SU-DHL-6 (cell line): Measurements from ENCODE around the gene PKIB.

Source experiments
- H2AFZ ChIP-seq: fragments of 200-600 bp; sonication (generic); 2 replicates; pipeline ENCODE4 v1.6.1; 2014; ENCODE audit warnings: low read depth, mild to moderate bottlenecking, moderate library complexity, mixed read lengths, antibody characterized with exemption, low read length; ENCODE audit not compliant: severe bottlenecking
- H3F3A ChIP-seq: fragments of 200-600 bp; shearing (Covaris generic); 2 replicates; pipeline ENCODE4 v1.6.0; 2016; ENCODE audit warnings: antibody characterized with exemption, mild to moderate bottlenecking; ENCODE audit not compliant: insufficient read depth
- H3K27ac ChIP-seq: fragments of 200-600 bp; sonication (generic); 2 replicates; pipeline ENCODE4 v1.5.1; 2016; ENCODE audit warnings: low read depth, mild to moderate bottlenecking, low read length, moderate library complexity, mixed read lengths
- H3K27me3 ChIP-seq: fragments of 200-600 bp; sonication (generic), shearing (Covaris generic); 2 replicates; pipeline ENCODE4 v1.6.0; 2014; ENCODE audit warnings: mild to moderate bottlenecking, low read length
- H3K36me3 ChIP-seq: fragments of 200-600 bp; sonication (generic); 2 replicates; pipeline ENCODE4 v1.6.1; 2014; ENCODE audit warnings: mild to moderate bottlenecking, low read length, mixed read lengths
- H3K4me2 ChIP-seq: fragments of 300-600, 200-600 bp; shearing (Covaris generic), sonication (generic); 2 replicates; pipeline ENCODE4 v1.6.0; 2014; ENCODE audit warnings: low read length, low read depth, mild to moderate bottlenecking; ENCODE audit not compliant: poor library complexity, severe bottlenecking
- H3K4me3 ChIP-seq: fragments of 200-600 bp; sonication (generic); 2 replicates; pipeline ENCODE4 v1.5.1; 2014; ENCODE audit warnings: antibody characterized with exemption, low read length, mild to moderate bottlenecking, mixed read lengths; ENCODE audit not compliant: insufficient read depth, poor library complexity, severe bottlenecking
- H3K79me2 ChIP-seq: fragments of 200-600 bp; sonication (generic); 2 replicates; pipeline ENCODE4 v1.6.1; 2014; ENCODE audit warnings: mild to moderate bottlenecking, low read length, moderate library complexity; ENCODE audit not compliant: insufficient read depth
- H3K9ac ChIP-seq: fragments of 200-600 bp; sonication (generic); 2 replicates; pipeline ENCODE4 v1.7.0; 2014; ENCODE audit warnings: mild to moderate bottlenecking, low read length
- H3K9me2 ChIP-seq: fragments of 200-600 bp; sonication (generic); replicated peaks from 2 replicates; pipeline ENCODE4 v1.6.1; 2014; ENCODE audit warnings: low read length; ENCODE audit not compliant: insufficient read depth
- H3K9me3 ChIP-seq: fragments of 200-600 bp; sonication (generic); 2 replicates; pipeline ENCODE4 v1.6.1; 2014; ENCODE audit warnings: low read length, mixed read lengths; ENCODE audit not compliant: insufficient read depth
- H4K20me1 ChIP-seq: fragments of 200-600 bp; sonication (generic); 2 replicates; pipeline ENCODE4 v1.6.1; 2014; ENCODE audit warnings: low read depth, mild to moderate bottlenecking, antibody characterized with exemption, low read length, moderate library complexity, mixed read lengths
- CTCF ChIP-seq: fragments of 200-600 bp; sonication (generic); IDR thresholded peaks from one replicate; pipeline ENCODE4 v1.5.1; 2017; ENCODE audit warnings: antibody characterized with exemption, mild to moderate bottlenecking, low read length, moderate library complexity; ENCODE audit not compliant: insufficient read depth, poor library complexity, severe bottlenecking
- EZH2phosphoT487 ChIP-seq: fragments of 200-600 bp; sonication (generic), shearing (Covaris generic); conservative IDR thresholded peaks from 2 replicates; pipeline ENCODE4 v1.6.1; 2018; ENCODE audit warnings: mild to moderate bottlenecking, antibody characterized with exemption, low read length, moderate library complexity, mixed read lengths

The PKIB gene

GRCh38 chr6:122609881-122610689 lies at the start of gene PKIB:
TSS of gene PKIB (plus strand) at chr6:122610405. CDS start at chr6:122717795, 107,390 bp downstream.
- Histone ChIP-seq H2AFZ (no peak within 1 kb of the TSS), H3F3A (no peaks in the 10 kb centered on the region), H3K4me3 (no peak within 1 kb of the TSS), H3K9me3 (no peaks in the 10 kb centered on the region), H3K36me3 (no peaks in the 10 kb centered on the region), H3K27ac (no peak within 1 kb of the TSS), H3K79me2 (no peaks in the 10 kb centered on the region), H3K27me3 (no peaks in the 10 kb centered on the region), H3K4me2 (peak within 1 kb of the TSS; percentile 3), H4K20me1 (no peaks in the 10 kb centered on the region), H3K9me2 (no peaks in the 10 kb centered on the region), H3K9ac (no peak within 1 kb of the TSS)
- no peak for TF ChIP-seq CTCF
- no peak for TF ChIP-seq EZH2phosphoT487

- H3K9ac ChIP-seq: no peak overlapping the region
- no peak overlapping the region for H3K4me2 ChIP-seq
- no peak overlapping the region for H3K27ac ChIP-seq
- no peaks in the 10 kb centered on the region for H3K9me3 ChIP-seq
- no peaks in the 10 kb centered on the region for H3K79me2 ChIP-seq
- H3K36me3 ChIP-seq: no peaks in the 10 kb centered on the region
- H3K27me3 ChIP-seq: no peaks in the 10 kb centered on the region
- H4K20me1 ChIP-seq: no peaks in the 10 kb centered on the region
- no peak overlapping the region for H3K4me3 ChIP-seq
- no peak overlapping the region for H2AFZ ChIP-seq
- TF ChIP-seq CTCF (no peak), EZH2phosphoT487 (no peak)
- no peaks in the 10 kb centered on the region for H3F3A ChIP-seq
- no peaks in the 10 kb centered on the region for H3K9me2 ChIP-seq
Observed at GRCh38 chr6:122563364-122564052, 46.7 kb upstream of the PKIB start.

GRCh38 chr6:122564230-122564629 lies 46.0 kb upstream of the PKIB start:
- no peaks in the 10 kb centered on the region for H3K9me3 ChIP-seq
- no peak overlapping the region for H3K4me3 ChIP-seq
- H3K79me2 ChIP-seq: no peaks in the 10 kb centered on the region
- no peaks in the 10 kb centered on the region for H3F3A ChIP-seq
- TF ChIP-seq CTCF: no peak
- no peak for TF ChIP-seq EZH2phosphoT487
- no peak overlapping the region for H3K27ac ChIP-seq
- no peaks in the 10 kb centered on the region for H3K9me2 ChIP-seq
- no peaks in the 10 kb centered on the region for H3K27me3 ChIP-seq
- H4K20me1 ChIP-seq: no peaks in the 10 kb centered on the region
- no peak overlapping the region for H3K9ac ChIP-seq
- H3K36me3 ChIP-seq: no peaks in the 10 kb centered on the region
- no peak overlapping the region for H3K4me2 ChIP-seq
- no peak overlapping the region for H2AFZ ChIP-seq
